ENCODE data around the gene SNUPN. TPM values are rescaled to one million over a fixed set of nuclear protein-coding genes. Genes with fewer than 3 reads are reported as not detected.

Gene SNUPN
- total RNA-seq, 2 experiments from 2014 or later = 31.4 to 32.5 TPM

- H3K4me3 Mint-ChIP-seq = no peak overlapping the region
- peak overlapping the region; percentile 65 for H3K27ac Mint-ChIP-seq
- CTCF ChIA-PET = interaction anchor here (1.2 to 1.4 kb wide), 4 partner anchors 12 to 284 kb away, joined by 3 to 5 read pairs (median 3); partner anchors contain the start of gene IMP3
- DNase-seq (peak; percentile 34), ATAC-seq (peak; percentile 16)
- H3K36me3 Mint-ChIP-seq (ENCODE audit: low read depth) = no peaks in the 10 kb centered on the region
- no peaks in the 10 kb centered on the region for H3K9me3 Mint-ChIP-seq (ENCODE audit: insufficient read depth)
- H3K27me3 Mint-ChIP-seq (ENCODE audit: low read depth) = peaks cover 4% of the 10 kb centered on the region
- peaks cover 27% of the 10 kb centered on the region for H3K4me1 Mint-ChIP-seq (ENCODE audit: low read depth)
- POLR2A ChIA-PET = interaction anchor here (0.8 to 2.8 kb wide), 3 partner anchors 10 to 1169 kb away, joined by 5 to 15 read pairs (median 5); partner anchors contain the start of gene IMP3
Measured at GRCh38 chr15:75651810-75652543, 26.5 kb upstream of the SNUPN start.

DNA sequence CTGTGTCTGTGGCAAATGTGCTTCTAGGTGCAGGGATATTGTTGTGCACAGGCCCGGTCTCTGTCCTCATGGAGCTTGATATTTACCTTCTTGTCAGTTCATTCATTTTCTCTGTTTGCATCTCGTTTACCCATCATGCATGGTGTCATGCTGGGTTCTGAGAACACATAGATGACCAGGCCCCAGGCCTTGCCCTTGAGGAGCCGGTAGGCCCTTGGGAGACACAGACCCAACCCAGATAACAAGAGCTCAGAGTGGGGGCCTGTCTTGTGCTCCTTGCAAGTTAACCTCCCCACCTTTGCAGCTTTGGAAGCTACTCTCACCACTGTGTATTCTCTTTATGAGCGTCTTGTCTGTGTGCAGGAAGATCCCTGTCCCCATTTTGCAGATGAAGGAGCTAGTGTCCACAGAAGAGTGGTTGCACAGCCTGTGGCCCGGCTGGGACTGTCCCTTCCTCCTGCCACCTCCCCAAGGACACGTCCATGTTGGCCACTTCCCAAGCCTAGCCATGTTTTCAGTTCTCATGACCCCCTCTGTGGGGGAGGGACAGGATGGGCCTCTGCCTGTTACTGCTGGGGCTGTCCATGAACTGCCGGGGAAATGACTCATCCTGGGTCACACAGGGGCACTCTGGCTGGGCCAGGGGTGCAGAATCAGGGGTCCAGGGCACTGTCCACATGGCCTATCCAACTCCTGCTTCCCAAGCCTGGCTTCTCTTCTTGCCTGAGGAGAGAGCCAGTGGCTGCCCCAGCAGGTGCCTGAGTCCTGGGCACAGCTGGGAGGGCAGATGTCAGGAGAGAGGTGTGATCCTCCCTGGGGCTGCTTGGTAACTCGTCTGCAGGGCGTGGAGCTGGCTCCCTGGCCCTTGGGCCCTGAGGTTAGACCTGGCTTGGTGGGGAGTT lies 25.6 kb upstream of the SNUPN start:
- Mint-ChIP-seq H3K4me1 (ENCODE audit: low read depth) (peaks cover 32% of the 10 kb centered on the region), H3K27me3 (ENCODE audit: low read depth) (peaks cover 12% of the 10 kb centered on the region), H3K27ac (peak overlapping the region; percentile 65), H3K36me3 (ENCODE audit: low read depth) (no peaks in the 10 kb centered on the region), H3K4me3 (no peak overlapping the region), H3K9me3 (ENCODE audit: insufficient read depth) (no peaks in the 10 kb centered on the region)
- CTCF ChIA-PET = interaction anchor here (1.0 to 1.4 kb wide), 5 partner anchors 11 to 284 kb away, joined by 3 to 5 read pairs (median 3); partner anchors contain the start of gene IMP3
- POLR2A ChIA-PET = interaction anchor here (0.8 to 2.8 kb wide), 3 partner anchors 11 to 1168 kb away, joined by 3 to 15 read pairs (median 5); partner anchors contain the start of gene IMP3
- DNase-seq (no peak), ATAC-seq (no peak)

DNA sequence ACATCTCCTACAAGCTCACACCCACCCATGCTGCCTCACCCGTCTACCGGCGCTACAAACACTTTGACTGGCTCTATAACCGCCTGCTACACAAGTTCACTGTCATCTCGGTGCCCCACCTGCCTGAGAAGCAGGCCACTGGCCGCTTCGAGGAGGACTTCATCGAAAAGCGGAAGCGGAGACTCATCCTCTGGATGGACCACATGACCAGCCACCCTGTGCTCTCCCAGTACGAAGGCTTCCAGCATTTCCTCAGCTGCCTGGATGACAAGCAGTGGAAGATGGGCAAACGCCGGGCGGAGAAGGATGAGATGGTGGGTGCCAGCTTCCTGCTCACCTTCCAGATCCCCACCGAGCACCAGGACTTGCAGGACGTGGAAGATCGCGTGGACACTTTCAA lies 24.3 kb upstream of the SNUPN start:
- DNase-seq (no peak), ATAC-seq (no peak)
- Mint-ChIP-seq H3K4me1 (ENCODE audit: low read depth) (peaks cover 32% of the 10 kb centered on the region), H3K9me3 (ENCODE audit: insufficient read depth) (no peaks in the 10 kb centered on the region), H3K36me3 (ENCODE audit: low read depth) (no peaks in the 10 kb centered on the region), H3K27me3 (ENCODE audit: low read depth) (peaks cover 17% of the 10 kb centered on the region), H3K4me3 (no peak overlapping the region), H3K27ac (no peak overlapping the region)
- CTCF ChIA-PET = interaction anchor here (0.6 kb wide), 1 partner anchor 12 kb away, joined by 3 read pairs; no protein-coding TSS in a partner anchor
- POLR2A ChIA-PET = interaction anchor here (0.9 to 1.1 kb wide), 2 partner anchors 24 to 196 kb away, joined by 3 read pairs; no protein-coding TSS in a partner anchor

- Mint-ChIP-seq H3K4me3 (peak overlapping the region; percentile 74), H3K4me1 (ENCODE audit: low read depth) (peaks cover 32% of the 10 kb centered on the region), H3K36me3 (ENCODE audit: low read depth) (no peaks in the 10 kb centered on the region), H3K27me3 (ENCODE audit: low read depth) (peaks cover 17% of the 10 kb centered on the region), H3K27ac (no peak overlapping the region), H3K9me3 (ENCODE audit: insufficient read depth) (no peaks in the 10 kb centered on the region)
- POLR2A ChIA-PET = interaction anchor here (1.1 kb wide), 1 partner anchor 195 kb away, joined by 3 read pairs; no protein-coding TSS in a partner anchor
- no peak for ATAC-seq
- no peak for DNase-seq
- CTCF ChIA-PET = no interaction called here
Measured at GRCh38 chr15:75649045-75649761, 23.7 kb upstream of the SNUPN start.

GRCh38 chr15:75648156-75649000 lies 22.9 kb upstream of the SNUPN start:
- Mint-ChIP-seq H3K4me1 (ENCODE audit: low read depth) (peaks cover 32% of the 10 kb centered on the region), H3K9me3 (ENCODE audit: insufficient read depth) (no peaks in the 10 kb centered on the region), H3K27ac (peak overlapping the region; percentile 68), H3K27me3 (ENCODE audit: low read depth) (peaks cover 17% of the 10 kb centered on the region), H3K4me3 (peak overlapping the region; percentile 74), H3K36me3 (ENCODE audit: low read depth) (no peaks in the 10 kb centered on the region)
- POLR2A ChIA-PET = interaction anchor here (1.4 to 2.2 kb wide), 3 partner anchors 23 to 280 kb away, joined by 6 to 12 read pairs (median 7); partner anchors contain the start of genes MAN2C1 and SNUPN
- CTCF ChIA-PET = interaction anchor here (0.7 to 3.1 kb wide), 11 partner anchors 10 to 313 kb away, joined by 3 to 21 read pairs (median 7); partner anchors contain the start of genes COMMD4, MAN2C1, SIN3A and SNUPN
- ATAC-seq (no peak), DNase-seq (no peak)

DNA sequence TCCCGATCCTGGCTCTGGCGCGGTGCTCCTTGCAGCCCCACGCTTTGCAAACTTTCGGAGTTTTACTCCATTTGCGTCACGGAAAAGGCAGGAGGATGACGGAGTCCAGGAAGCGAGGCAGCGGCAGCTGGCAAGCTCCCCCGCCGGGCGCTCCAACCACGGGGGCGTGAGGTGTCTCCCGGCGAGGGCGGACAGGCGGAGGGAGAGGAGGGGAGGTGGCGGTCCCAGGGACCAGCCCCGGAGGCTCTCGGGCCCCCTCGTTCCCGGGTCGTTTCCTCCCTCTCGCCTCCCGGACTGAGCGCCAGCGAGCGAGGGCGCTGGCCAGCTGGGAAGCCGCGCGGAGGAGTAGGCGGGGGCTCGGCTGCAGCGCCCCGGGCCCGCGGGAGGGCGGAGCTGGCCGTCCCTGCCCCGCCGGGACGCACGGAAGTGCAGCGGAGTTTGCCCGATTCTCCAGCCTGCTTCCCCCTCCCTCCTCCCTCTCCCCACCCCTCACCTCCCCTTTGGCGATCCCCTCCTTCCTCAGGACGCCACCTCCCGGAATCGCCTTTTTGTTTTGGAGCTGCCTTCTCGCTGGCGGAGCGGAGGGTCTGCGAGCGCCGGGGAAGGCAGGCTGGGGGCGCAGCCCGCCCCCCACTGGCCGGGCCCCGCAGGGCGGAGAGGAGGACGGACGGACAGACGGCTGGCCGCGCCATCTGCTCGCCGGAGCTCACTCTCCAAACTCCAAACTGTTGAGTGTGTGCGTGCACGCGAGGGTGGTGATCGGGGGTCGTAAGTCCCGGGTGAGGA lies 22.0 kb upstream of the SNUPN start, which contains the start of gene SNX33:
TSS of gene SNX33 (plus strand) at position 543 of the 786 bp plus-strand sequence. CDS start 1,191 bp downstream, outside the sequence.
- ChIA-PET CTCF (interaction anchor here (0.7 to 3.1 kb wide), 16 partner anchors 8 to 312 kb away, joined by 3 to 21 read pairs (median 5); partner anchors contain the start of genes COMMD4, MAN2C1, SIN3A and SNUPN), POLR2A (interaction anchor here (1.4 to 2.2 kb wide), 4 partner anchors 22 to 279 kb away, joined by 6 to 12 read pairs (median 6); partner anchors contain the start of genes MAN2C1, SIN3A and SNUPN)
- ATAC-seq (peak; percentile 77), DNase-seq (peak; percentile 63)
- peak within 1 kb of the TSS; percentile 68 for H3K27ac Mint-ChIP-seq
- peaks cover 17% of the 10 kb centered on the region for H3K27me3 Mint-ChIP-seq (ENCODE audit: low read depth)
- peak within 1 kb of the TSS; percentile 78 for H3K4me3 Mint-ChIP-seq
- H3K9me3 Mint-ChIP-seq (ENCODE audit: insufficient read depth) = no peaks in the 10 kb centered on the region
- H3K36me3 Mint-ChIP-seq (ENCODE audit: low read depth) = no peaks in the 10 kb centered on the region
- H3K4me1 Mint-ChIP-seq (ENCODE audit: low read depth) = peaks cover 29% of the 10 kb centered on the region

DNA sequence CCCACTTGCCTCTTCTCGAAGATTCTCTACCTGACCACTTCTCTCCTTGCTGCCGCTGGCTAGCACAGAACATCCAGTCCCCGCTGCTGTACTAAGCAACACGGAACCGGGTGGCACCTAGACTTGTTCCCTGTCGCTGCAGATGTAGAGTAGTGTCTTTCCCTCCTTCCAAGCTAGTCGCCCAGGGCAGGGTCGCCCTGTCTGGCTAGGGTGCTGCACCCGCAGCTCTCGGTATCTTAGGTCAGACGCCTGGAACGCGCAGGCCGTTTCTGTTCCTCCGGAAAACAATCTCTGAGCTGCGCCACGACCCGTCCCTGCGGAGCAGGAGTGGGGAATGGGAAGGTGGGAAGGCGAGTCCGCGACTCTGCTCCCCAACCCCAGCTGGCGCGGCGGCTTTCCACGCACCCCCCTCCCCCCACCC lies 21.4 kb upstream of the SNUPN start:
- H3K36me3 Mint-ChIP-seq (ENCODE audit: low read depth) = no peaks in the 10 kb centered on the region
- DNase-seq = no peak
- peaks cover 27% of the 10 kb centered on the region for H3K4me1 Mint-ChIP-seq (ENCODE audit: low read depth)
- CTCF ChIA-PET = interaction anchor here (0.9 to 3.1 kb wide), 15 partner anchors 9 to 279 kb away, joined by 3 to 21 read pairs (median 5); partner anchors contain the start of genes MAN2C1, SIN3A and SNUPN
- H3K27me3 Mint-ChIP-seq (ENCODE audit: low read depth) = peaks cover 17% of the 10 kb centered on the region
- H3K9me3 Mint-ChIP-seq (ENCODE audit: insufficient read depth) = no peaks in the 10 kb centered on the region
- ATAC-seq = no peak
- H3K4me3 Mint-ChIP-seq = peak overlapping the region; percentile 78
- POLR2A ChIA-PET = interaction anchor here (1.4 to 2.2 kb wide), 4 partner anchors 21 to 279 kb away, joined by 6 to 12 read pairs (median 6); partner anchors contain the start of genes MAN2C1, SIN3A and SNUPN
- H3K27ac Mint-ChIP-seq = no peak overlapping the region

GRCh38 chr15:75646112-75646943 lies 20.8 kb upstream of the SNUPN start:
- POLR2A ChIA-PET = interaction anchor here (1.5 to 2.2 kb wide), 3 partner anchors 21 to 194 kb away, joined by 6 to 12 read pairs (median 6); partner anchors contain the start of genes SIN3A and SNUPN
- Mint-ChIP-seq H3K9me3 (ENCODE audit: insufficient read depth) (no peaks in the 10 kb centered on the region), H3K27me3 (ENCODE audit: low read depth) (peaks cover 17% of the 10 kb centered on the region), H3K36me3 (ENCODE audit: low read depth) (no peaks in the 10 kb centered on the region), H3K4me1 (ENCODE audit: low read depth) (peaks cover 21% of the 10 kb centered on the region), H3K4me3 (peak overlapping the region; percentile 78), H3K27ac (no peak overlapping the region)
- DNase-seq = no peak
- no peak for ATAC-seq
- CTCF ChIA-PET = interaction anchor here (1.1 to 3.1 kb wide), 9 partner anchors 8 to 278 kb away, joined by 3 to 21 read pairs (median 8); partner anchors contain the start of genes MAN2C1 and SNUPN

GRCh38 chr15:75644376-75644775 lies 18.9 kb upstream of the SNUPN start:
- H3K4me3 Mint-ChIP-seq = no peak overlapping the region
- POLR2A ChIA-PET = no interaction called here
- CTCF ChIA-PET = interaction anchor here (1.0 kb wide), 1 partner anchor 495 kb away, joined by 3 read pairs; no protein-coding TSS in a partner anchor

More at GRCh38 chr15:75644376-75644775, 18.9 kb upstream of the SNUPN start:
- Mint-ChIP-seq H3K36me3 (ENCODE audit: low read depth) (peaks cover 2% of the 10 kb centered on the region), H3K27ac (no peak overlapping the region), H3K9me3 (ENCODE audit: insufficient read depth) (no peaks in the 10 kb centered on the region), H3K4me1 (ENCODE audit: low read depth) (peaks cover 21% of the 10 kb centered on the region), H3K27me3 (ENCODE audit: low read depth) (peaks cover 17% of the 10 kb centered on the region)
- ATAC-seq (no peak), DNase-seq (no peak)
